A549 (cell line): ENCODE results near the gene SLC12A9.

Experiments
- BHLHE40 ChIP-seq: IDR thresholded peaks from 2 replicates; pipeline ENCODE4 v1.6.1; 2012; ENCODE audit warnings: low read depth, low read length, inconsistent platforms
- CHD2 ChIP-seq: fragments of 150-350 bp; IDR thresholded peaks from 2 replicates; pipeline ENCODE4 v1.6.1; 2014; ENCODE audit warnings: low read length; ENCODE audit not compliant: partially characterized antibody
- CTCF ChIP-seq: fragments of >200 bp; sonication (Bioruptor Twin); formaldehyde crosslinking; IDR thresholded peaks from 3 replicates; pipeline ENCODE4 v1.5.1; 2016
- E2F6 ChIP-seq: IDR thresholded peaks from 2 replicates; pipeline ENCODE4 v1.6.1; 2012; ENCODE audit warnings: low read depth, borderline replicate concordance
- GATA3 ChIP-seq: IDR thresholded peaks from 2 replicates; pipeline ENCODE4 v1.6.1; 2012; ENCODE audit warnings: borderline replicate concordance
- PBX3 ChIP-seq: IDR thresholded peaks from 2 replicates; pipeline ENCODE4 v1.6.1; 2012
- POLR2A ChIP-seq: IDR thresholded peaks from 2 replicates; pipeline ENCODE4 v1.6.1; 2012; ENCODE audit warnings: mild to moderate bottlenecking, low read length
- ZSCAN20 ChIP-seq: fragments of 250-450 bp; sonication (Bioruptor Pico); IDR thresholded peaks from 2 replicates; pipeline ENCODE4 v1.8.0; 2022; ENCODE audit warnings: mild to moderate bottlenecking, moderate library complexity

GRCh38 chr7:100888988-100889750, 36.7 kb downstream of the SLC12A9 start, which contains the start of gene UFSP1:
- TF ChIP-seq CTCF (no peak), GATA3 (no peak; the same call in 1 of the 2 replicates), E2F6 (peak; percentile 92), PBX3 (no peak), POLR2A (no peak), CHD2 (no peak), ZSCAN20 (CRISPR knock-in tag) (no peak), BHLHE40 (no peak)
